Mesenchymal stem cell (in vitro differentiated cells and primary cell): ENCODE data around the gene EFCAB3.

Experiments
- DNase-seq: peaks from one replicate; pipeline ENCODE4 v3.0.0-alpha.2; 2013
- H2AFZ ChIP-seq: one replicate; pipeline ENCODE4 v1.6.1; 2013; ENCODE audit warnings: low read depth, mild to moderate bottlenecking, control low read depth, inconsistent platforms, low read length, moderate library complexity
- H2AK5ac ChIP-seq: 2 replicates; pipeline ENCODE4 v1.6.1; 2013; ENCODE audit warnings: low read length, moderate library complexity, mild to moderate bottlenecking, inconsistent platforms; ENCODE audit not compliant: severe bottlenecking
- H2BK120ac ChIP-seq: one replicate; pipeline ENCODE4 v1.6.1; 2013; ENCODE audit warnings: low read depth, mild to moderate bottlenecking, inconsistent platforms, low read length, moderate library complexity
- H2BK12ac ChIP-seq, 2 experiments: one replicate each; pipeline ENCODE4 v1.6.1; 2013; ENCODE audit warnings: inconsistent platforms in 2 of 2, low read length in 2 of 2, mild to moderate bottlenecking in 2 of 2, moderate library complexity in 2 of 2, control low read depth in 1 of 2
- H2BK15ac ChIP-seq: one replicate; pipeline ENCODE4 v1.6.1; 2013; ENCODE audit warnings: mild to moderate bottlenecking, low read depth, inconsistent platforms; ENCODE audit not compliant: poor library complexity, severe bottlenecking
- H2BK5ac ChIP-seq: 2 replicates; pipeline ENCODE4 v1.6.1; 2013; ENCODE audit warnings: low read depth, mild to moderate bottlenecking, low read length, control low read depth, inconsistent platforms; ENCODE audit not compliant: poor library complexity, severe bottlenecking
- H3K14ac ChIP-seq, 2 experiments: one replicate each; pipeline ENCODE4 v1.6.1; 2013; ENCODE audit warnings: inconsistent platforms in 2 of 2, low read length in 2 of 2, control low read depth in 1 of 2, mild to moderate bottlenecking in 1 of 2, moderate library complexity in 1 of 2
- H3K18ac ChIP-seq, 2 experiments: one replicate each; pipeline ENCODE4 v1.6.1; 2013; ENCODE audit warnings: inconsistent platforms in 2 of 2, low read length in 2 of 2, control low read depth in 1 of 2, low read depth in 1 of 2, mild to moderate bottlenecking in 1 of 2
- H3K23ac ChIP-seq, 2 experiments: one replicate each; pipeline ENCODE4 v1.6.1; 2013; ENCODE audit warnings: inconsistent platforms in 2 of 2, low read length in 2 of 2, mild to moderate bottlenecking in 2 of 2, moderate library complexity in 2 of 2, control low read depth in 1 of 2
- H3K27ac ChIP-seq: 2 replicates; pipeline ENCODE4 v1.5.1; 2013; ENCODE audit warnings: mild to moderate bottlenecking, moderate library complexity, low read length, control low read depth, inconsistent platforms; ENCODE audit not compliant: poor library complexity, severe bottlenecking
- H3K27me3 ChIP-seq, 2 experiments: 2 replicates each; pipeline versions ENCODE4 v1.6.1 to v1.7.0; 2013; ENCODE audit warnings: low read length in 2 of 2, mild to moderate bottlenecking in 2 of 2, moderate library complexity in 2 of 2, control low read depth in 1 of 2, inconsistent platforms in 1 of 2; ENCODE audit not compliant: control insufficient read depth in 1 of 2, insufficient read depth in 1 of 2
- H3K36me3 ChIP-seq, 2 experiments: 2 replicates each; pipeline versions ENCODE4 v1.6.1 to v1.7.0; 2013; ENCODE audit warnings: low read length in 2 of 2, control low read depth in 1 of 2, inconsistent platforms in 1 of 2, low read depth in 1 of 2, mild to moderate bottlenecking in 1 of 2; ENCODE audit not compliant: insufficient read depth in 2 of 2, control insufficient read depth in 1 of 2
- H3K4ac ChIP-seq, 2 experiments: one replicate each; pipeline ENCODE4 v1.6.1; 2013; ENCODE audit warnings: inconsistent platforms in 2 of 2, low read length in 2 of 2, mild to moderate bottlenecking in 2 of 2, moderate library complexity in 2 of 2, control low read depth in 1 of 2, low read depth in 1 of 2
- H3K4me1 ChIP-seq: 2 replicates; pipeline ENCODE4 v1.6.1; 2013; ENCODE audit warnings: low read depth, low read length, control low read depth; ENCODE audit not compliant: control insufficient read depth, insufficient read depth
- H3K4me2 ChIP-seq: 2 replicates; pipeline ENCODE4 v1.6.1; 2013; ENCODE audit warnings: low read length, mild to moderate bottlenecking, inconsistent platforms; ENCODE audit not compliant: poor library complexity, severe bottlenecking
- H3K4me3 ChIP-seq, 2 experiments: 2 replicates each; pipeline versions ENCODE4 v1.5.1 to v1.7.0; 2013; ENCODE audit warnings: low read length in 2 of 2, mild to moderate bottlenecking in 2 of 2, control low read depth in 1 of 2, low read depth in 1 of 2; ENCODE audit not compliant: insufficient read depth in 1 of 2
- H3K79me1 ChIP-seq: replicated peaks from 2 replicates; pipeline ENCODE4 v1.6.1; 2013; ENCODE audit warnings: mild to moderate bottlenecking, control low read depth, low read length, inconsistent platforms; ENCODE audit not compliant: poor library complexity, severe bottlenecking
- H3K9ac ChIP-seq: 2 replicates; pipeline ENCODE4 v1.7.0; 2013; ENCODE audit warnings: mild to moderate bottlenecking, low read length, moderate library complexity
- H3K9me3 ChIP-seq: 2 replicates; pipeline ENCODE4 v1.7.0; 2013; ENCODE audit warnings: mild to moderate bottlenecking, low read length; ENCODE audit not compliant: control insufficient read depth
- H4K8ac ChIP-seq: one replicate; pipeline ENCODE4 v1.6.1; 2013; ENCODE audit warnings: inconsistent platforms, mild to moderate bottlenecking, low read length, moderate library complexity
- H4K91ac ChIP-seq: one replicate; pipeline ENCODE4 v1.6.1; 2013; ENCODE audit warnings: mild to moderate bottlenecking, low read length, inconsistent platforms
- WGBS: methylation state at CpG from one replicate; pipeline ENCODE4 v1.1.7; 2013; ENCODE audit warnings: mixed read lengths; 5-methylcytosine and 5-hydroxymethylcytosine counted together

Gene EFCAB3

GRCh38 chr17:62366191-62366590, 14.2 kb upstream of the EFCAB3 start:
- H4K8ac ChIP-seq: no peak overlapping the region
- no peak overlapping the region for H3K4ac ChIP-seq
- H3K79me1 ChIP-seq: no peaks in the 10 kb centered on the region
- no peak overlapping the region for H2BK12ac ChIP-seq
- DNase-seq: no peak
- no peaks in the 10 kb centered on the region for H3K9me3 ChIP-seq
- WGBS: 79% methylated on average over 2 of the region's 2 CpGs
- H4K91ac ChIP-seq: no peak overlapping the region
- peaks cover 8 to 14% of the 10 kb centered on the region in 2 experiments for H3K27me3 ChIP-seq
- H3K27ac ChIP-seq: no peak overlapping the region
- H2BK5ac ChIP-seq: no peak overlapping the region
- H2BK120ac ChIP-seq: no peak overlapping the region
- no peak overlapping the region for H3K23ac ChIP-seq
- H3K36me3 ChIP-seq: no peaks in the 10 kb centered on the region
- H3K14ac ChIP-seq: no peak overlapping the region
- H3K4me2 ChIP-seq: no peak overlapping the region
- H3K4me3 ChIP-seq: no peak overlapping the region
- H2AK5ac ChIP-seq: no peak overlapping the region
- no peak overlapping the region for H2BK15ac ChIP-seq
- H3K18ac ChIP-seq: no peak overlapping the region
- no peaks in the 10 kb centered on the region for H3K4me1 ChIP-seq
- no peak overlapping the region for H3K9ac ChIP-seq
- H2AFZ ChIP-seq: no peak overlapping the region

- no peak overlapping the region for H3K4me3 ChIP-seq
- H3K4me2 ChIP-seq: no peak overlapping the region
- no peak overlapping the region for H2BK12ac ChIP-seq
- no peak overlapping the region for H2BK5ac ChIP-seq
- H3K4me1 ChIP-seq: no peaks in the 10 kb centered on the region
- no peaks in the 10 kb centered on the region for H3K79me1 ChIP-seq
- no peaks in the 10 kb centered on the region for H3K36me3 ChIP-seq
- H3K14ac ChIP-seq: no peak overlapping the region
- no peak overlapping the region for H3K4ac ChIP-seq
- H3K9ac ChIP-seq: no peak overlapping the region
- WGBS: 89% methylated on average over 18 of the region's 18 CpGs
- H3K27me3 ChIP-seq: peaks cover 14 to 25% of the 10 kb centered on the region in 2 experiments
- no peak overlapping the region for H2BK15ac ChIP-seq
- H3K18ac ChIP-seq: no peak overlapping the region
- no peak overlapping the region for H2AK5ac ChIP-seq
- H3K9me3 ChIP-seq: no peaks in the 10 kb centered on the region
- H4K8ac ChIP-seq: no peak overlapping the region
- no peak overlapping the region for H2AFZ ChIP-seq
- H3K27ac ChIP-seq: no peak overlapping the region
- no peak overlapping the region for H2BK120ac ChIP-seq
- no peak overlapping the region for H4K91ac ChIP-seq
- no peak overlapping the region for H3K23ac ChIP-seq
- no peak for DNase-seq
Observed at GRCh38 chr17:62381561-62381960, 1.2 kb downstream of the EFCAB3 start.

GRCh38 chr17:62388856-62389255, 8.5 kb downstream of the EFCAB3 start:
- H3K9me3 ChIP-seq: no peaks in the 10 kb centered on the region
- no peak overlapping the region for H3K4me2 ChIP-seq
- no peak overlapping the region for H2BK5ac ChIP-seq
- no peak overlapping the region for H2BK120ac ChIP-seq
- H4K8ac ChIP-seq: no peak overlapping the region
- no peak overlapping the region for H3K27ac ChIP-seq
- no peak overlapping the region for H3K4me3 ChIP-seq
- H3K79me1 ChIP-seq: no peaks in the 10 kb centered on the region
- no peaks in the 10 kb centered on the region for H3K36me3 ChIP-seq
- H2AFZ ChIP-seq: no peak overlapping the region
- H3K27me3 ChIP-seq: peaks cover 21 to 38% of the 10 kb centered on the region in 2 experiments
- H2AK5ac ChIP-seq: no peak overlapping the region
- H3K23ac ChIP-seq: no peak overlapping the region
- no peak overlapping the region for H3K14ac ChIP-seq
- H3K9ac ChIP-seq: no peak overlapping the region
- no peak overlapping the region for H3K18ac ChIP-seq
- WGBS: 89% methylated on average over 1 of the region's 1 CpG
- no peaks in the 10 kb centered on the region for H3K4me1 ChIP-seq
- no peak overlapping the region for H3K4ac ChIP-seq
- H4K91ac ChIP-seq: no peak overlapping the region
- DNase-seq: no peak
- H2BK15ac ChIP-seq: no peak overlapping the region
- H2BK12ac ChIP-seq: no peak overlapping the region

- no peaks in the 10 kb centered on the region for H3K36me3 ChIP-seq
- WGBS: 80% methylated on average over 1 of the region's 1 CpG
- no peak overlapping the region for H2BK5ac ChIP-seq
- H3K79me1 ChIP-seq: no peaks in the 10 kb centered on the region
- H3K9me3 ChIP-seq: no peaks in the 10 kb centered on the region
- H2AK5ac ChIP-seq: no peak overlapping the region
- H3K9ac ChIP-seq: no peak overlapping the region
- no peak overlapping the region for H2BK120ac ChIP-seq
- no peak overlapping the region for H3K27ac ChIP-seq
- no peak overlapping the region for H2BK15ac ChIP-seq
- peaks cover 26 to 46% of the 10 kb centered on the region in 2 experiments for H3K27me3 ChIP-seq
- H3K18ac ChIP-seq: no peak overlapping the region
- no peak overlapping the region for H3K4ac ChIP-seq
- no peak overlapping the region for H4K91ac ChIP-seq
- no peak overlapping the region for H3K4me2 ChIP-seq
- no peak overlapping the region for H2BK12ac ChIP-seq
- no peak overlapping the region for H3K4me3 ChIP-seq
- no peak overlapping the region for H2AFZ ChIP-seq
- H4K8ac ChIP-seq: no peak overlapping the region
- H3K23ac ChIP-seq: no peak overlapping the region
- DNase-seq: no peak
- H3K4me1 ChIP-seq: no peaks in the 10 kb centered on the region
- H3K14ac ChIP-seq: no peak overlapping the region
Observed at GRCh38 chr17:62392908-62393307, 12.6 kb downstream of the EFCAB3 start.
